Loucy (cell line): ENCODE data around the gene KCNMA1.

Source experiments
- H2AFZ ChIP-seq: fragments of 200-600 bp; sonication (generic); 2 replicates; pipeline ENCODE4 v1.6.0; 2016; ENCODE audit warnings: antibody characterized with exemption, mild to moderate bottlenecking, low read length, moderate library complexity
- H3F3A ChIP-seq: fragments of 200-600 bp; 2 replicates; pipeline ENCODE4 v1.6.0; 2016; ENCODE audit warnings: antibody characterized with exemption, low read depth, mild to moderate bottlenecking
- H3K27me3 ChIP-seq: fragments of 200-600 bp; sonication (generic); 2 replicates; pipeline ENCODE4 v1.6.1; 2014; ENCODE audit warnings: low read length, mild to moderate bottlenecking; ENCODE audit not compliant: insufficient read depth, poor library complexity, severe bottlenecking
- H3K36me3 ChIP-seq: fragments of 200-600 bp; sonication (generic); 2 replicates; pipeline ENCODE4 v1.6.1; 2016; ENCODE audit warnings: low read length; ENCODE audit not compliant: insufficient read depth
- H3K4me1 ChIP-seq: fragments of 200-600 bp; sonication (generic); 2 replicates; pipeline ENCODE4 v1.5.1; 2014; ENCODE audit warnings: low read length, mild to moderate bottlenecking; ENCODE audit not compliant: insufficient read depth, poor library complexity, severe bottlenecking
- H3K4me2 ChIP-seq: fragments of 200-600 bp; sonication (generic); 2 replicates; pipeline ENCODE4 v1.6.0; 2014; ENCODE audit warnings: antibody characterized with exemption, low read length, low read depth, mild to moderate bottlenecking; ENCODE audit not compliant: poor library complexity, severe bottlenecking
- H3K4me3 ChIP-seq: fragments of 200-600 bp; sonication (generic); 2 replicates; pipeline ENCODE4 v1.5.1; 2014; ENCODE audit warnings: low read length, mild to moderate bottlenecking, mixed read lengths; ENCODE audit not compliant: poor library complexity, severe bottlenecking
- H3K79me2 ChIP-seq: fragments of 200-600 bp; sonication (generic); 2 replicates; pipeline ENCODE4 v1.6.1; 2014; ENCODE audit warnings: low read length; ENCODE audit not compliant: insufficient read depth
- H3K9ac ChIP-seq: fragments of 200-600 bp; sonication (generic); 2 replicates; pipeline ENCODE4 v1.6.0; 2014; ENCODE audit warnings: mild to moderate bottlenecking, low read depth, low read length, moderate library complexity; ENCODE audit not compliant: poor library complexity, severe bottlenecking
- H3K9me2 ChIP-seq: fragments of 200-600 bp; sonication (generic); replicated peaks from 2 replicates; pipeline ENCODE4 v1.6.1; 2016; ENCODE audit warnings: low read depth, low read length, mixed read lengths
- H3K9me3 ChIP-seq: fragments of 200-600 bp; sonication (generic); 2 replicates; pipeline ENCODE4 v1.6.1; 2014; ENCODE audit warnings: mild to moderate bottlenecking, antibody characterized with exemption, low read length, low read depth; ENCODE audit not compliant: insufficient read depth
- H4K20me1 ChIP-seq: fragments of 200-600 bp; sonication (generic); 2 replicates; pipeline ENCODE4 v1.6.0; 2014; ENCODE audit warnings: antibody characterized with exemption, low read length, mild to moderate bottlenecking; ENCODE audit not compliant: insufficient read depth, poor library complexity, severe bottlenecking
- EZH2phosphoT487 ChIP-seq: fragments of 200-600 bp; IDR thresholded peaks from 2 replicates; pipeline ENCODE4 v1.6.1; 2018; ENCODE audit warnings: antibody characterized with exemption, mild to moderate bottlenecking, moderate library complexity, borderline replicate concordance
- TF ChIP-seq, protein P1 (sequence below): fragments of 200-600 bp; sonication (generic); conservative IDR thresholded peaks from 2 replicates; pipeline ENCODE4 v1.5.1; 2014; ENCODE audit warnings: mild to moderate bottlenecking, antibody characterized with exemption, low read length

KCNMA1 gene

DNA sequence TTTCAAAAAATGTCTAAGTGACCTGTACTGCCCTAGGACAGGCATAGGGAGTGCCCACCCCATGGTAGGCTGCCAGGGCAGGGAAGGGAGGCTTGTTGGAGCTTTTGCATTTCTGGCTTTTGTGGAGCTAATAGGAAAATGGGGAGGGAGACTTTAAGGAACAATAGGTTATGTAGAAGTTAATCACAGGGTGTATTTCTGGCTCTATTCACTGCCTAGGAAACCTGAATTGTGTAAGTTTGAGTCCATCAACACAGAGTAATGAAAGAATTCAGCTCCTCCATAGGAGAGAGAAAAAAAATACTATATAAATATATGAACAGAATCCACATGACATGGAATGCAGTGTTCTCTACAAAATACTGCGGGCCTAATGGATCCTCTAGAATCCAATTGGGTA is 661.5 kb downstream of the KCNMA1 start:
- no peaks in the 10 kb centered on the region for H3K27me3 ChIP-seq
- no peaks in the 10 kb centered on the region for H3F3A ChIP-seq
- H3K4me2 ChIP-seq: no peak overlapping the region
- no peaks in the 10 kb centered on the region for H4K20me1 ChIP-seq
- no peaks in the 10 kb centered on the region for H3K79me2 ChIP-seq
- no peak overlapping the region for H3K4me3 ChIP-seq
- H3K9me3 ChIP-seq: no peaks in the 10 kb centered on the region
- H3K4me1 ChIP-seq: no peaks in the 10 kb centered on the region
- H3K9me2 ChIP-seq: no peaks in the 10 kb centered on the region
- TF ChIP-seq EZH2phosphoT487: no peak
- TF ChIP-seq, protein P1, sequence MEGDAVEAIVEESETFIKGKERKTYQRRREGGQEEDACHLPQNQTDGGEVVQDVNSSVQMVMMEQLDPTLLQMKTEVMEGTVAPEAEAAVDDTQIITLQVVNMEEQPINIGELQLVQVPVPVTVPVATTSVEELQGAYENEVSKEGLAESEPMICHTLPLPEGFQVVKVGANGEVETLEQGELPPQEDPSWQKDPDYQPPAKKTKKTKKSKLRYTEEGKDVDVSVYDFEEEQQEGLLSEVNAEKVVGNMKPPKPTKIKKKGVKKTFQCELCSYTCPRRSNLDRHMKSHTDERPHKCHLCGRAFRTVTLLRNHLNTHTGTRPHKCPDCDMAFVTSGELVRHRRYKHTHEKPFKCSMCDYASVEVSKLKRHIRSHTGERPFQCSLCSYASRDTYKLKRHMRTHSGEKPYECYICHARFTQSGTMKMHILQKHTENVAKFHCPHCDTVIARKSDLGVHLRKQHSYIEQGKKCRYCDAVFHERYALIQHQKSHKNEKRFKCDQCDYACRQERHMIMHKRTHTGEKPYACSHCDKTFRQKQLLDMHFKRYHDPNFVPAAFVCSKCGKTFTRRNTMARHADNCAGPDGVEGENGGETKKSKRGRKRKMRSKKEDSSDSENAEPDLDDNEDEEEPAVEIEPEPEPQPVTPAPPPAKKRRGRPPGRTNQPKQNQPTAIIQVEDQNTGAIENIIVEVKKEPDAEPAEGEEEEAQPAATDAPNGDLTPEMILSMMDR: no peak
- H2AFZ ChIP-seq: no peak overlapping the region
- no peak overlapping the region for H3K9ac ChIP-seq
- H3K36me3 ChIP-seq: no peaks in the 10 kb centered on the region

DNA sequence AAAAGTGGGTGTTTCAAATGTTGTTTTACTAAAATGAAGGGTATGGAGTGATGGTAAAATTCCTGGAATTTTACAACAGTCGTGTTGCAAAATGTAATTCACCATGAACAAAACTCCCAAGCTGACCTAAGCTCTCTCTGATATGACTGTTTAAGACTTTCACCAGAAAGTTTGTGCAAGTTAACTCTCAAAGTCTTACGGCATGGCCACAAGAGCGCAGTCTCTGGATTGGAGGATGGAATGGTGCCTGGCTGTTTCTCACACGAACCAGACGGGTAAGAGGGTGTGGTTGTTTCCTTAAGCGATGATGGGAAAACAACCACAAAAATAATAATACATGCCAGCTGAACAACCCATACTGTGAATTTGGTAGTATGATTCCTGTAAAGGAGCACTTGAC is 662.5 kb downstream of the KCNMA1 start:
- H2AFZ ChIP-seq: no peak overlapping the region
- H3K4me1 ChIP-seq: peaks cover 6% of the 10 kb centered on the region
- no peak overlapping the region for H3K4me2 ChIP-seq
- no peaks in the 10 kb centered on the region for H3K36me3 ChIP-seq
- H3F3A ChIP-seq: no peaks in the 10 kb centered on the region
- H3K4me3 ChIP-seq: no peak overlapping the region
- H3K79me2 ChIP-seq: no peaks in the 10 kb centered on the region
- H3K9me3 ChIP-seq: no peaks in the 10 kb centered on the region
- H4K20me1 ChIP-seq: no peaks in the 10 kb centered on the region
- TF ChIP-seq, protein P1: no peak
- no peak overlapping the region for H3K9ac ChIP-seq
- H3K27me3 ChIP-seq: no peaks in the 10 kb centered on the region
- H3K9me2 ChIP-seq: no peaks in the 10 kb centered on the region

DNA sequence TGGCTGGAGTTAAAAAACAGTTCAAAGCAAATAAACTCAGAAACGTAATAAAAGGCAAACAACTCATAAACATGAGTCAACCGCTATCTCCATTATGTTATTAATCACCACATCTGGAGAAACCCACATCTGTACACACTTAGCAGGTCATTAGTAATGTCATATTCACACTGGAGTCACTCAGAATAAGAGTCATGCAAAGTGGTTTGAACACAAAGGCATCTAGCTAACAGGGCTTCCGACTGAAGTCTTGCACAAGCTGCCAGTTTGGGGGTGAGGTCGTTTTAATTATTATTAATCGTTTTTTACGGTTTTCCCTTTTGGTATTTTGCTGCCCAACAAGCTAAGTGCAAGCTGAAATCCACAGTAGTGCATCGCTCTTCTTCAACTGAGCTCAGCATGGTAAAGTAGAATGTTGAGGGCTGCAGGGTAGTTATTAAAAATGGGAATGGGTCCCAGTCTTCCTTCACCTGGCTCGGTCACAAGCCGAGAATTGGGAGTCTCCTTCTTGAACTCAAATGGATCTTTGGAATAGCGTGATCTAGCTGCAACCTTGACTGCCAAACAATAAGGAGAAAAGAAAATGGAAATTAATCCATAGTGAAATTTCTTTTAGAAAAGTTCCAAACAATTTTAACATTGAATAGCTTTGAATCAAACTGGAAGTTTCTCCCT is 663.5 kb downstream of the KCNMA1 start:
- Histone ChIP-seq H3K9me2 (no peaks in the 10 kb centered on the region), H3K36me3 (no peaks in the 10 kb centered on the region), H3K9me3 (no peaks in the 10 kb centered on the region), H3F3A (no peaks in the 10 kb centered on the region), H3K9ac (no peak overlapping the region), H3K4me2 (no peak overlapping the region), H3K4me1 (peaks cover 14% of the 10 kb centered on the region), H4K20me1 (no peaks in the 10 kb centered on the region), H3K27me3 (no peaks in the 10 kb centered on the region), H3K79me2 (no peaks in the 10 kb centered on the region), H2AFZ (no peak overlapping the region), H3K4me3 (no peak overlapping the region)
- TF ChIP-seq EZH2phosphoT487: no peak
